Small intestine (tissue), 7 donors: Measurements from ENCODE around the gene TGIF2. TPM values are rescaled to one million over a fixed set of nuclear protein-coding genes. Genes with fewer than 3 reads are reported as not detected.

Experiments
- DNase-seq, 2 donors: peaks; one replicate each; pipeline versions ENCODE4 v3.0.0 to v3.0.0-alpha.2; 2013
- FAIRE-seq: peaks from 2 replicates; lab custom pipeline; 2012; peaks lifted over from hg19 to GRCh38; lab: Jason Lieb, UNC
- H3K27ac ChIP-seq, 3 donors: one replicate each; pipeline ENCODE4 v1.5.1; 2013; ENCODE audit warnings: low read length in 2 of 3, mild to moderate bottlenecking in 2 of 3, control low read depth in 1 of 3, inconsistent platforms in 1 of 3, low read depth in 1 of 3, moderate library complexity in 1 of 3
- H3K27me3 ChIP-seq, 3 donors: one replicate each; pipeline ENCODE4 v1.6.1; 2013; ENCODE audit warnings: low read length in 3 of 3, inconsistent platforms in 1 of 3; ENCODE audit not compliant: control insufficient read depth in 3 of 3, insufficient read depth in 3 of 3
- H3K36me3 ChIP-seq, 3 donors: one replicate each; pipeline ENCODE4 v1.6.1; 2013; ENCODE audit warnings: low read length in 3 of 3, inconsistent platforms in 1 of 3, low read depth in 1 of 3, mild to moderate bottlenecking in 1 of 3, moderate library complexity in 1 of 3; ENCODE audit not compliant: control insufficient read depth in 3 of 3, insufficient read depth in 2 of 3
- H3K4me1 ChIP-seq, 3 donors: one replicate each; pipeline ENCODE4 v1.6.1; 2013; ENCODE audit warnings: low read length in 2 of 3, inconsistent platforms in 1 of 3, low read depth in 1 of 3, mild to moderate bottlenecking in 1 of 3, moderate library complexity in 1 of 3; ENCODE audit not compliant: control insufficient read depth in 3 of 3, insufficient read depth in 2 of 3
- H3K4me3 ChIP-seq, 3 donors: one replicate each; pipeline ENCODE4 v1.5.1; 2013; ENCODE audit warnings: low read length in 3 of 3, control low read depth in 1 of 3, inconsistent platforms in 1 of 3, low read depth in 1 of 3, mild to moderate bottlenecking in 1 of 3, moderate library complexity in 1 of 3
- H3K9me3 ChIP-seq, 2 donors: one replicate each; pipeline ENCODE4 v1.6.1; 2013; ENCODE audit warnings: low read depth in 1 of 2, low read length in 1 of 2; ENCODE audit not compliant: control insufficient read depth in 2 of 2, insufficient read depth in 1 of 2
- WGBS, 3 donors: extraction: QIAGEN DNeasy Blood & Tissue Kit; methylation state at CpG; one replicate each; pipeline ENCODE4 v1.1.7; 2013; 5-methylcytosine and 5-hydroxymethylcytosine counted together
- polyA plus RNA-seq, 4 donors: library from polyadenylated mRNA; stranded (reverse) in 3 of 4; unstranded in 1 of 4; fragments of 200-250 nt in 3 of 4; fragments of 120-200 nt in 1 of 4; gene quantifications; one replicate each; pipeline versions ENCODE4 v1.2.1 to v1.2.3, GENCODE V29; 2013
- donor health status: healthy with polysubstance abuse.
- donor health status: control.
- donor health status: control.
- donor health status: Bipolar disorder and iron deficiency.
- donor health status: healthy.

TGIF2 gene
- polyA plus RNA-seq, 4 donors, result 0.45 to 46.9 (median 5.5) TPM

DNA sequence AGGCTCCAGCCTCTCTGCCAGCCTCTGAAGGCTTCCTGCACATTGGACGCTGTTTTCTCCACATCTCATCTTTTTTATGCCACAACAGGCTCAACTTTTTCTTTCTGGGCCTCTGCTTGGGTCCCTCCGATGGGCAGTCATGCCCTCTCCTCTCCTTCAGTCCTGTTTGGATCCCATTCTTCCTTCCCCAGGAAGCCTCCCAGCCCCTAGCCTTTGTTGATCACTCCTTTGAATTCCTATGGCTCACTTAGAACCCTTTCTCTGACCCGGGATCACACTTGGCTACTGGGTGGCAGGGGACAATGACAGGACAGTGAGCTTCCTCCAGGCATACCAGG lies 68.1 kb downstream of the TGIF2 start:
- no peak overlapping the region for H3K4me3 ChIP-seq
- no peaks in the 10 kb centered on the region for H3K4me1 ChIP-seq
- H3K9me3 ChIP-seq, result no peaks in the 10 kb centered on the region
- FAIRE-seq (no peak), DNase-seq (no peak)
- no peaks in the 10 kb centered on the region for H3K27me3 ChIP-seq
- WGBS, 3 donors, result 90 to 95% (median 91%) methylated on average over 3 of the region's 3 CpGs
- no peaks in the 10 kb centered on the region for H3K36me3 ChIP-seq
- H3K27ac ChIP-seq, result no peak overlapping the region

DNA sequence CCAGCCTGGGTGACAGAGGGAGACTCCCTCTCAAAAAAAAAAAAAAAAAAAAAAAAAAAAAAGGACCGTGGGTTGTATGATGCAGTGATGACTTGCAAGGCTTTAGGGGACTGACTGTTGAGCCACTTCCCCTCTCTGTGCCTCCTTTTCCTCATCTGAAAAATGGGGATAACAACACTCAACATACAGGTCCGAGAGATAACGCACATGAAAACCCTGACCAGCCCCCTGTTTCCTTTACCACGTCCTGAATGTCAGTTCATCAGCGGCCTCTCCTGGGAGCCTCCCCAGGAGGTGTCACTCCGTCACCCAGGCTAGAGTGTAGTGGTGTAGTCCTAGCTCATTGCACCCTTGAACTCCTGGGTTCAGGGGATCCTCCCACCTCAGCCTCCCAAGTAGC lies 68.7 kb downstream of the TGIF2 start:
- Histone ChIP-seq H3K27ac (no peak overlapping the region), H3K9me3 (no peaks in the 10 kb centered on the region), H3K4me1 (no peaks in the 10 kb centered on the region), H3K4me3 (no peak overlapping the region), H3K27me3 (no peaks in the 10 kb centered on the region), H3K36me3 (no peaks in the 10 kb centered on the region)
- no peak for FAIRE-seq
- 71 to 89% (median 76%) methylated on average over 6 of the region's 6 CpGs for WGBS, 3 donors
- DNase-seq, result no peak

Other genes with a start within 250 kb of the TGIF2 start
- 100 to 1,000 TPM in 1 of 4 donors, 10 to 100 TPM in 2, 1 to 10 TPM in 1; 7.4 to 279 (median 62.9) TPM for gene MYL9, start 32.1 kb upstream of the TGIF2 start, polyA plus RNA-seq
- 100 to 1,000 TPM in 3 of 4 donors, 10 to 100 TPM in 1; 97.2 to 173 (median 128) TPM for gene RAB5IF, start 32.2 kb downstream of the TGIF2 start, polyA plus RNA-seq
- 1 to 10 TPM in 3 of 4 donors, under 1 TPM in 1; 0.49 to 3.8 (median 1.4) TPM for gene SLA2, start 72.6 kb downstream of the TGIF2 start, polyA plus RNA-seq
- 10 to 100 TPM; 15.7 to 40.9 (median 25.1) TPM for gene NDRG3, start 172.5 kb downstream of the TGIF2 start, polyA plus RNA-seq
- gene DSN1, start 200.2 kb downstream of the TGIF2 start, polyA plus RNA-seq, result 10 to 100 TPM in 3 of 4 donors, 1 to 10 TPM in 1; 8.9 to 15.7 (median 11.6) TPM